HCT116 (cell line): ENCODE measurements around the gene DDX39B. TPM values are rescaled to one million over a fixed set of nuclear protein-coding genes. Genes with fewer than 3 reads are reported as not detected.
A peak's percentile ranks its signal among the peaks of the same experiment; 100 is the strongest.

Experiments
- ATAC-seq: fragments of 200-7000 bp; cut with Tn5 transposase; 2 replicates; pipeline ENCODE4 v1.9.1; 2020; ENCODE audit warnings: mild to moderate bottlenecking, moderate library complexity
- BruUV-seq: library from RNA; stranded (reverse); fragments of 400-500 nt; replicated peaks from 2 replicates; lab custom pipeline; 2021; lab: Mats Ljungman, UMichigan
- CTCF ChIA-PET: fragments of 300-600 bp; sonication (Branson Sonifier 250); formaldehyde crosslinking; loops from one replicate; lab custom pipeline; 2021; ENCODE audit warnings: antibody characterized with exemption; lab: Charles Lee
- POLR2A ChIA-PET: fragments of 300-600, 350-600 bp; sonication (Branson Sonifier 250); formaldehyde crosslinking; loops from one replicate; lab custom pipeline; 2021; ENCODE audit warnings: antibody characterized with exemption; lab: Charles Lee
- RAD21 ChIA-PET, 2 experiments: fragments of 300-600 bp; sonication (Branson Sonifier 250); formaldehyde crosslinking; loops; one replicate each; lab custom pipeline; 2023; ENCODE audit warnings: low total read pairs in 2 of 2; ENCODE audit not compliant: uncharacterized antibody in 2 of 2, unreplicated experiment in 2 of 2, low non-redundant PET in 1 of 2; lab: Charles Lee
- DNase-seq: peaks from one replicate; pipeline ENCODE4 v3.0.0-alpha.2; 2010; ENCODE audit warnings: low read depth, low spot score
- H2AFZ ChIP-seq: fragments of 200-600 bp; shearing (Covaris generic), sonication (generic); 2 replicates; pipeline ENCODE4 v1.6.1; 2017; ENCODE audit warnings: low read depth, mixed run types, mixed read lengths, antibody characterized with exemption, low read length; ENCODE audit not compliant: poor library complexity, severe bottlenecking
- H3K27ac ChIP-seq: 2 replicates; pipeline ENCODE4 v1.5.1; 2012; ENCODE audit warnings: low read depth, low read length
- H3K27me3 ChIP-seq: fragments of 200-600 bp; sonication (generic); 2 replicates; pipeline ENCODE4 v1.6.1; 2016; ENCODE audit warnings: mixed run types, low read length, mixed read lengths; ENCODE audit not compliant: insufficient read depth
- H3K36me3 ChIP-seq, 2 experiments: fragments of 200-500 bp in 1 of 2; fragments of 200-600 bp in 1 of 2; sonication (Bioruptor generic) in 1 of 2; sonication (generic) in 1 of 2; 2 replicates each; pipeline versions ENCODE4 v1.5.1 to v1.6.1; 2014 to 2016; ENCODE audit warnings: low read length in 2 of 2, inconsistent platforms in 1 of 2, mixed read lengths in 1 of 2, mixed run types in 1 of 2; ENCODE audit not compliant: insufficient read depth in 2 of 2, control insufficient read depth in 1 of 2
- H3K4me1 ChIP-seq, 2 experiments: fragments of 200-600 bp in 1 of 2; sonication (generic) in 1 of 2; 2 replicates each; pipeline versions ENCODE4 v1.5.1 to v1.6.1; 2012 to 2017; ENCODE audit warnings: low read length in 2 of 2, inconsistent platforms in 1 of 2, mild to moderate bottlenecking in 1 of 2, mixed read lengths in 1 of 2, mixed run types in 1 of 2, moderate library complexity in 1 of 2; ENCODE audit not compliant: insufficient read depth in 2 of 2, control insufficient read depth in 1 of 2
- H3K4me2 ChIP-seq: fragments of 200-600 bp; sonication (generic); 2 replicates; pipeline ENCODE4 v1.6.1; 2017; ENCODE audit warnings: mixed run types, low read length, mixed read lengths
- H3K4me3 ChIP-seq, 2 experiments: fragments of 200-600 bp in 1 of 2; sonication (generic) in 1 of 2; replicated peaks in 1 of 2; 2 replicates each; pipeline ENCODE4 v1.5.1; 2011 to 2016; ENCODE audit warnings: low read length in 2 of 2, control low read depth in 1 of 2, low read depth in 1 of 2, mild to moderate bottlenecking in 1 of 2, mixed read lengths in 1 of 2, mixed run types in 1 of 2
- H3K79me2 ChIP-seq: fragments of 200-600 bp; sonication (generic); 2 replicates; pipeline ENCODE4 v1.6.1; 2017; ENCODE audit warnings: mild to moderate bottlenecking, mixed run types, low read length, moderate library complexity, mixed read lengths; ENCODE audit not compliant: insufficient read depth
- H3K9ac ChIP-seq: fragments of 200-600 bp; sonication (generic); 2 replicates; pipeline ENCODE4 v1.6.1; 2016; ENCODE audit warnings: low read length, mixed read lengths
- H3K9me2 ChIP-seq: fragments of 200-600 bp; sonication (generic), shearing (Covaris generic); 2 replicates; pipeline ENCODE4 v1.6.1; 2017; ENCODE audit warnings: mixed run types, mild to moderate bottlenecking, moderate library complexity; ENCODE audit not compliant: insufficient read depth
- H3K9me3 ChIP-seq, 2 experiments: fragments of 200-500 bp in 1 of 2; fragments of 200-600 bp in 1 of 2; sonication (Bioruptor generic) in 1 of 2; sonication (generic) in 1 of 2; 2 replicates each; pipeline ENCODE4 v1.6.1; 2014 to 2017; ENCODE audit warnings: low read length in 2 of 2, mixed read lengths in 2 of 2, inconsistent platforms in 1 of 2, low read depth in 1 of 2, mild to moderate bottlenecking in 1 of 2, mixed run types in 1 of 2, moderate library complexity in 1 of 2; ENCODE audit not compliant: control insufficient read depth in 1 of 2, insufficient read depth in 1 of 2
- H4K20me1 ChIP-seq: fragments of 200-600 bp; sonication (generic), shearing (Covaris generic); 2 replicates; pipeline ENCODE4 v1.6.1; 2017; ENCODE audit warnings: mixed run types, mild to moderate bottlenecking, moderate library complexity; ENCODE audit not compliant: insufficient read depth
- CBX3 ChIP-seq: IDR thresholded peaks from 2 replicates; pipeline ENCODE4 v1.6.1; 2012; ENCODE audit warnings: low read depth
- CEBPB ChIP-seq: IDR thresholded peaks from 2 replicates; pipeline ENCODE4 v1.6.1; 2012; ENCODE audit warnings: low read depth
- EGR1 ChIP-seq: IDR thresholded peaks from 2 replicates; pipeline ENCODE4 v1.6.1; 2012; ENCODE audit warnings: low read depth
- ELF1 ChIP-seq: IDR thresholded peaks from 2 replicates; pipeline ENCODE4 v1.6.1; 2012; ENCODE audit warnings: low read depth, borderline replicate concordance
- EZH2 ChIP-seq: fragments of 200-600 bp; sonication (generic); IDR thresholded peaks from 2 replicates; pipeline ENCODE4 v1.6.1; 2017; ENCODE audit warnings: antibody characterized with exemption, mixed run types
- EZH2phosphoT487 ChIP-seq: fragments of 200-600 bp; IDR thresholded peaks from 2 replicates; pipeline ENCODE4 v1.6.1; 2018; ENCODE audit warnings: antibody characterized with exemption, borderline replicate concordance
- FOSL1 ChIP-seq: IDR thresholded peaks from 2 replicates; pipeline ENCODE4 v1.6.1; 2012; ENCODE audit warnings: low read depth
- JUND ChIP-seq: IDR thresholded peaks from 2 replicates; pipeline ENCODE4 v1.6.1; 2012
- POLR2A ChIP-seq: IDR thresholded peaks from 2 replicates; pipeline ENCODE4 v1.7.0; 2011; ENCODE audit warnings: borderline replicate concordance; ENCODE audit not compliant: insufficient read depth, insufficient read length; ENCODE audit errors: extremely low read depth
- POLR2AphosphoS5 ChIP-seq: IDR thresholded peaks from 2 replicates; pipeline ENCODE4 v1.6.1; 2011; ENCODE audit warnings: mild to moderate bottlenecking, low read depth, low read length, moderate library complexity
- SP1 ChIP-seq: IDR thresholded peaks from 2 replicates; pipeline ENCODE4 v1.6.1; 2012; ENCODE audit warnings: low read depth
- ZFX ChIP-seq: fragments of 450-650 bp; IDR thresholded peaks from 2 replicates; pipeline ENCODE4 v1.6.1; 2017
- intact Hi-C: fragments of 100-400 bp; cut with micrococcal nuclease; formaldehyde crosslinking; loops from 2 replicates; pipeline ENCODE4 v1.10.0; 2022
- total RNA-seq: library from RNA; stranded (reverse); gene quantifications from one replicate; pipeline ENCODE4 v1.2.1, GENCODE V29; 2021; ENCODE audit not compliant: unreplicated experiment
- TF ChIP-seq, protein P1 (sequence below), 3 experiments: fragments of 200-600 bp in 1 of 3; sonication (generic) in 1 of 3; IDR thresholded peaks in 2 of 3; conservative IDR thresholded peaks in 1 of 3; 2 replicates each; pipeline ENCODE4 v1.5.1; 2012 to 2017; ENCODE audit warnings: low read depth in 2 of 3, low read length in 2 of 3, antibody characterized with exemption in 1 of 3, borderline replicate concordance in 1 of 3, control low read depth in 1 of 3, mild to moderate bottlenecking in 1 of 3, mixed read lengths in 1 of 3, mixed run types in 1 of 3, moderate library complexity in 1 of 3; ENCODE audit not compliant: insufficient read depth in 1 of 3

Gene DDX39B
- total RNA-seq, 1 experiment from 2014 or later = 545 TPM

GRCh38 chr6:31567531-31568370 lies 25.9 kb upstream of the DDX39B start:
- H3K9me3 ChIP-seq = no peaks in the 10 kb centered on the region
- no peaks in the 10 kb centered on the region for H3K9me2 ChIP-seq
- no peak overlapping the region for H2AFZ ChIP-seq
- ATAC-seq = no peak
- ChIA-PET CTCF (interaction anchor here (1.7 kb wide), 1 partner anchor 13 kb away, joined by 6 read pairs; no protein-coding TSS in a partner anchor), POLR2A (interaction anchor here (1.2 kb wide), 1 partner anchor 25 kb away, joined by 3 read pairs; the partner anchor contains the start of gene NCR3), RAD21 (no interaction called here)
- intact Hi-C loops = no loop called here
- no peaks in the 10 kb centered on the region for H3K36me3 ChIP-seq
- no peak overlapping the region for H3K4me3 ChIP-seq
- TF ChIP-seq EGR1 = no peak
- TF ChIP-seq POLR2A = no peak
- no peak for TF ChIP-seq FOSL1
- TF ChIP-seq EZH2 = no peak
- no peak for TF ChIP-seq CEBPB
- TF ChIP-seq SP1 = no peak
- TF ChIP-seq ELF1 = no peak
- TF ChIP-seq ZFX = no peak
- TF ChIP-seq CBX3 = no peak
- no TSS peak for BruUV-seq
- H3K4me2 ChIP-seq = no peak overlapping the region
- H3K79me2 ChIP-seq = no peaks in the 10 kb centered on the region
- H3K27ac ChIP-seq = no peak overlapping the region
- H3K9ac ChIP-seq = no peak overlapping the region
- no peaks in the 10 kb centered on the region for H3K4me1 ChIP-seq
- no peaks in the 10 kb centered on the region for H4K20me1 ChIP-seq
- no peaks in the 10 kb centered on the region for H3K27me3 ChIP-seq
- no peak for DNase-seq

- Histone ChIP-seq H3K4me1 (peaks cover 5 to 24% of the 10 kb centered on the region in 2 experiments; a peak in 3 of 4 replicates), H4K20me1 (no peaks in the 10 kb centered on the region), H3K4me3 (0 out of 4 replicates have a peak overlapping the region, but pooled peaks of 1 of the 2 experiments have one; percentile 24), H2AFZ (no peak overlapping the region), H3K27ac (no peak overlapping the region), H3K4me2 (peak overlapping the region; percentile 72), H3K9me3 (no peaks in the 10 kb centered on the region), H3K27me3 (no peaks in the 10 kb centered on the region), H3K9ac (peak overlapping the region; percentile 31), H3K36me3 (peaks cover 16 to 20% of the 10 kb centered on the region in 2 experiments), H3K79me2 (peaks cover 6% of the 10 kb centered on the region; the same call in 1 of the 2 replicates), H3K9me2 (no peaks in the 10 kb centered on the region)
- TF ChIP-seq POLR2AphosphoS5 (no peak), EGR1 (no peak), ELF1 (no peak), EZH2phosphoT487 (no peak), SP1 (no peak), JUND (no peak), FOSL1 (no peak)
- TF ChIP-seq, protein P1, sequence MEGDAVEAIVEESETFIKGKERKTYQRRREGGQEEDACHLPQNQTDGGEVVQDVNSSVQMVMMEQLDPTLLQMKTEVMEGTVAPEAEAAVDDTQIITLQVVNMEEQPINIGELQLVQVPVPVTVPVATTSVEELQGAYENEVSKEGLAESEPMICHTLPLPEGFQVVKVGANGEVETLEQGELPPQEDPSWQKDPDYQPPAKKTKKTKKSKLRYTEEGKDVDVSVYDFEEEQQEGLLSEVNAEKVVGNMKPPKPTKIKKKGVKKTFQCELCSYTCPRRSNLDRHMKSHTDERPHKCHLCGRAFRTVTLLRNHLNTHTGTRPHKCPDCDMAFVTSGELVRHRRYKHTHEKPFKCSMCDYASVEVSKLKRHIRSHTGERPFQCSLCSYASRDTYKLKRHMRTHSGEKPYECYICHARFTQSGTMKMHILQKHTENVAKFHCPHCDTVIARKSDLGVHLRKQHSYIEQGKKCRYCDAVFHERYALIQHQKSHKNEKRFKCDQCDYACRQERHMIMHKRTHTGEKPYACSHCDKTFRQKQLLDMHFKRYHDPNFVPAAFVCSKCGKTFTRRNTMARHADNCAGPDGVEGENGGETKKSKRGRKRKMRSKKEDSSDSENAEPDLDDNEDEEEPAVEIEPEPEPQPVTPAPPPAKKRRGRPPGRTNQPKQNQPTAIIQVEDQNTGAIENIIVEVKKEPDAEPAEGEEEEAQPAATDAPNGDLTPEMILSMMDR (IDR thresholded peaks at IDR 0.05 in 2 of 3, conservative IDR thresholded peaks at IDR 0.05 in 1 of 3; ENCODE audit: borderline replicate concordance in 1 of 3, insufficient read depth in 1 of 3, low read depth in 2 of 3, low read length in 2 of 3) = no peak
- intact Hi-C loops = no loop called here
- POLR2A ChIA-PET = no interaction called here
- CTCF ChIA-PET = no interaction called here
- ATAC-seq = peak; percentile 28; the same call in 1 of the 2 replicates
- BruUV-seq = no TSS peak
- RAD21 ChIA-PET = no interaction called here
- DNase-seq = no peak
Measured at GRCh38 chr6:31560697-31561058, 18.9 kb upstream of the DDX39B start.
